PFSK-1 (cell line): ENCODE measurements around the gene KRT20.

Experiments used
- POLR2AphosphoS5 ChIP-seq: IDR thresholded peaks from 2 replicates; pipeline ENCODE4 v1.6.1; 2012; ENCODE audit warnings: low read depth, mild to moderate bottlenecking, control low read depth, low read length, moderate library complexity
- TAF1 ChIP-seq: IDR thresholded peaks from 2 replicates; pipeline ENCODE4 v1.6.1; 2012; ENCODE audit warnings: low read length, control low read depth, borderline replicate concordance; ENCODE audit not compliant: insufficient read depth
- TF ChIP-seq, protein P1 (sequence below), 2 experiments: IDR thresholded peaks; 2 replicates each; pipeline versions ENCODE4 v1.6.1 to v1.8.0; 2011 to 2012; ENCODE audit warnings: low read depth in 2 of 2, low read length in 2 of 2, control low read depth in 1 of 2, inconsistent platforms in 1 of 2, mild to moderate bottlenecking in 1 of 2, moderate library complexity in 1 of 2; ENCODE audit not compliant: insufficient read depth in 1 of 2

DNA sequence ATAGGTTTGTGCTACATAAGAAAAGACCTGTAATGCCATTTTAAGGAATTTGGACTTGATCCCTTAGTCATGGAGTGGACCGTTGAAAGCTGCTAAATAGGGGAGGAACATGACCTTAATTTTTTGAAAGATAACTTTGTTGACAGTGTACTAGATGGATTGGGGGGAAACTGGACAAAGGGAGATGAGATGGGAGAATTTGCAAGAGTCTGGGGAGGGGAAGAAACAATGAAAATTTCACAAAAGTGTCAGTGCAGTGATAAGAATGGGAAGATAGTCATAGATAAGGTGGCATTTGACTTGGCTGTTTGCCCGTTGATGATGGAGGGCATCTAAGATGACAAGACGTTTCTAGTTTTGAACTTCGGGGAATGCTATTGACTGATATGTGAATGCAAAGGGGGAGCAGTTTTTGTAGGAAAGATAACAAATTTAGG lies 40.4 kb downstream of the KRT20 start:
- TF ChIP-seq TAF1 (no peak), POLR2AphosphoS5 (no peak)
- TF ChIP-seq, protein P1, sequence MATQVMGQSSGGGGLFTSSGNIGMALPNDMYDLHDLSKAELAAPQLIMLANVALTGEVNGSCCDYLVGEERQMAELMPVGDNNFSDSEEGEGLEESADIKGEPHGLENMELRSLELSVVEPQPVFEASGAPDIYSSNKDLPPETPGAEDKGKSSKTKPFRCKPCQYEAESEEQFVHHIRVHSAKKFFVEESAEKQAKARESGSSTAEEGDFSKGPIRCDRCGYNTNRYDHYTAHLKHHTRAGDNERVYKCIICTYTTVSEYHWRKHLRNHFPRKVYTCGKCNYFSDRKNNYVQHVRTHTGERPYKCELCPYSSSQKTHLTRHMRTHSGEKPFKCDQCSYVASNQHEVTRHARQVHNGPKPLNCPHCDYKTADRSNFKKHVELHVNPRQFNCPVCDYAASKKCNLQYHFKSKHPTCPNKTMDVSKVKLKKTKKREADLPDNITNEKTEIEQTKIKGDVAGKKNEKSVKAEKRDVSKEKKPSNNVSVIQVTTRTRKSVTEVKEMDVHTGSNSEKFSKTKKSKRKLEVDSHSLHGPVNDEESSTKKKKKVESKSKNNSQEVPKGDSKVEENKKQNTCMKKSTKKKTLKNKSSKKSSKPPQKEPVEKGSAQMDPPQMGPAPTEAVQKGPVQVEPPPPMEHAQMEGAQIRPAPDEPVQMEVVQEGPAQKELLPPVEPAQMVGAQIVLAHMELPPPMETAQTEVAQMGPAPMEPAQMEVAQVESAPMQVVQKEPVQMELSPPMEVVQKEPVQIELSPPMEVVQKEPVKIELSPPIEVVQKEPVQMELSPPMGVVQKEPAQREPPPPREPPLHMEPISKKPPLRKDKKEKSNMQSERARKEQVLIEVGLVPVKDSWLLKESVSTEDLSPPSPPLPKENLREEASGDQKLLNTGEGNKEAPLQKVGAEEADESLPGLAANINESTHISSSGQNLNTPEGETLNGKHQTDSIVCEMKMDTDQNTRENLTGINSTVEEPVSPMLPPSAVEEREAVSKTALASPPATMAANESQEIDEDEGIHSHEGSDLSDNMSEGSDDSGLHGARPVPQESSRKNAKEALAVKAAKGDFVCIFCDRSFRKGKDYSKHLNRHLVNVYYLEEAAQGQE (IDR thresholded peaks at IDR 0.05; ENCODE audit: insufficient read depth in 1 of 2, low read depth in 2 of 2, low read length in 2 of 2): no peak
